Natural killer cell (primary cell): ENCODE measurements around the gene CADM4. TPM values are rescaled to one million over a fixed set of nuclear protein-coding genes. Genes with fewer than 3 reads are reported as not detected.

Source experiments
- ATAC-seq, 3 donors: fragments of 150-1000 bp in 2 of 3; fragments of 200-7000 bp in 1 of 3; cut with Tn5 transposase; 1 replicate in 1 of 3; 2 replicates in 2 of 3; pipeline ENCODE4 v1.10.0; 2021; ENCODE audit warnings: mild to moderate bottlenecking in 2 of 3, moderate library complexity in 2 of 3
- DNase-seq, 2 donors: peaks; one replicate each; pipeline versions ENCODE4 v3.0.0 to v3.0.0-alpha.2; 2013 to 2021; ENCODE audit warnings: mixed read lengths in 1 of 2
- H3K27ac ChIP-seq: one replicate; pipeline ENCODE4 v1.5.1; 2013; ENCODE audit warnings: mild to moderate bottlenecking, low read length
- H3K27me3 ChIP-seq: one replicate; pipeline ENCODE4 v1.6.1; 2013; ENCODE audit warnings: low read length; ENCODE audit not compliant: control insufficient read depth, insufficient read depth
- H3K36me3 ChIP-seq: one replicate; pipeline ENCODE4 v1.6.1; 2013; ENCODE audit warnings: low read length; ENCODE audit not compliant: control insufficient read depth, insufficient read depth
- H3K4me1 ChIP-seq: one replicate; pipeline ENCODE4 v1.6.1; 2013; ENCODE audit warnings: low read length; ENCODE audit not compliant: control insufficient read depth, insufficient read depth
- H3K4me3 ChIP-seq: one replicate; pipeline ENCODE4 v1.5.1; 2013; ENCODE audit warnings: low read length
- H3K9me3 ChIP-seq: one replicate; pipeline ENCODE4 v1.6.1; 2013; ENCODE audit warnings: low read length; ENCODE audit not compliant: control insufficient read depth, insufficient read depth
- H3K27ac Mint-ChIP-seq, 2 donors: one replicate each; pipeline ENCODE4 v1.8.0; 2022; ENCODE audit warnings: mild to moderate bottlenecking in 2 of 2, mixed read lengths in 2 of 2, moderate library complexity in 1 of 2
- H3K27me3 Mint-ChIP-seq, 2 donors: one replicate each; pipeline ENCODE4 v1.8.0; 2022; ENCODE audit warnings: low read depth in 2 of 2, mixed read lengths in 2 of 2
- H3K36me3 Mint-ChIP-seq: one replicate; pipeline ENCODE4 v1.8.0; 2022; ENCODE audit warnings: mixed read lengths
- H3K4me1 Mint-ChIP-seq, 2 donors: one replicate each; pipeline ENCODE4 v1.8.0; 2022; ENCODE audit warnings: mixed read lengths in 2 of 2
- H3K4me3 Mint-ChIP-seq: one replicate; pipeline ENCODE4 v1.8.0; 2022; ENCODE audit warnings: mild to moderate bottlenecking, moderate library complexity, mixed read lengths
- H3K9me3 Mint-ChIP-seq, 2 donors: one replicate each; pipeline ENCODE4 v1.8.0; 2022; ENCODE audit warnings: mixed read lengths in 2 of 2
- WGBS: methylation state at CpG from one replicate; pipeline ENCODE4 v1.1.7; 2013; ENCODE audit warnings: missing lambda C conversion rate; ENCODE audit not compliant: insufficient coverage; 5-methylcytosine and 5-hydroxymethylcytosine counted together
- intact Hi-C: fragments of 100-400 bp; cut with micrococcal nuclease; formaldehyde crosslinking; loops from one replicate; pipeline ENCODE4 v1.14.2; 2022
- total RNA-seq, 4 donors: library from RNA; stranded (reverse); fragments of 120-200 nt in 1 of 4; gene quantifications; one replicate each; pipeline versions ENCODE4 v1.2.3 to v1.2.4, GENCODE V29; 2013 to 2022
- TF ChIP-seq, protein P1 (sequence below): fragments of 200-600 bp; IDR thresholded peaks from one replicate; pipeline ENCODE4 v1.8.0; 2022; ENCODE audit warnings: antibody characterized with exemption

The CADM4 gene
- total RNA-seq, 3 donors from 2014 or later (not counting 1 experiment from before 2014, with no cell fraction given): 0.19 to 0.38 TPM; not detected in 1

- peaks cover 18 to 21% of the 10 kb centered on the region in 2 donors for H3K4me1 Mint-ChIP-seq
- no peaks in the 10 kb centered on the region for H3K36me3 ChIP-seq
- H3K27me3 Mint-ChIP-seq: peaks cover 0 to 6% of the 10 kb centered on the region in 2 donors
- TF ChIP-seq, protein P1, sequence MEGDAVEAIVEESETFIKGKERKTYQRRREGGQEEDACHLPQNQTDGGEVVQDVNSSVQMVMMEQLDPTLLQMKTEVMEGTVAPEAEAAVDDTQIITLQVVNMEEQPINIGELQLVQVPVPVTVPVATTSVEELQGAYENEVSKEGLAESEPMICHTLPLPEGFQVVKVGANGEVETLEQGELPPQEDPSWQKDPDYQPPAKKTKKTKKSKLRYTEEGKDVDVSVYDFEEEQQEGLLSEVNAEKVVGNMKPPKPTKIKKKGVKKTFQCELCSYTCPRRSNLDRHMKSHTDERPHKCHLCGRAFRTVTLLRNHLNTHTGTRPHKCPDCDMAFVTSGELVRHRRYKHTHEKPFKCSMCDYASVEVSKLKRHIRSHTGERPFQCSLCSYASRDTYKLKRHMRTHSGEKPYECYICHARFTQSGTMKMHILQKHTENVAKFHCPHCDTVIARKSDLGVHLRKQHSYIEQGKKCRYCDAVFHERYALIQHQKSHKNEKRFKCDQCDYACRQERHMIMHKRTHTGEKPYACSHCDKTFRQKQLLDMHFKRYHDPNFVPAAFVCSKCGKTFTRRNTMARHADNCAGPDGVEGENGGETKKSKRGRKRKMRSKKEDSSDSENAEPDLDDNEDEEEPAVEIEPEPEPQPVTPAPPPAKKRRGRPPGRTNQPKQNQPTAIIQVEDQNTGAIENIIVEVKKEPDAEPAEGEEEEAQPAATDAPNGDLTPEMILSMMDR: no peak
- peaks cover 26% of the 10 kb centered on the region for H3K4me1 ChIP-seq
- no peak overlapping the region for H3K4me3 ChIP-seq
- no peak overlapping the region for H3K4me3 Mint-ChIP-seq
- intact Hi-C loops: no loop called here
- no peaks in the 10 kb centered on the region for H3K27me3 ChIP-seq
- WGBS: 87% methylated on average over 1 of the region's 2 CpGs
- no peaks in the 10 kb centered on the region for H3K9me3 Mint-ChIP-seq
- H3K27ac Mint-ChIP-seq: peak overlapping the region; percentile 23 to 48
- no peaks in the 10 kb centered on the region for H3K9me3 ChIP-seq
- H3K36me3 Mint-ChIP-seq: no peaks in the 10 kb centered on the region
- DNase-seq (no peak), ATAC-seq (no peak)
- H3K27ac ChIP-seq: no peak overlapping the region
Observed at GRCh38 chr19:43582495-43582894, 57.2 kb downstream of the CADM4 start.

DNA sequence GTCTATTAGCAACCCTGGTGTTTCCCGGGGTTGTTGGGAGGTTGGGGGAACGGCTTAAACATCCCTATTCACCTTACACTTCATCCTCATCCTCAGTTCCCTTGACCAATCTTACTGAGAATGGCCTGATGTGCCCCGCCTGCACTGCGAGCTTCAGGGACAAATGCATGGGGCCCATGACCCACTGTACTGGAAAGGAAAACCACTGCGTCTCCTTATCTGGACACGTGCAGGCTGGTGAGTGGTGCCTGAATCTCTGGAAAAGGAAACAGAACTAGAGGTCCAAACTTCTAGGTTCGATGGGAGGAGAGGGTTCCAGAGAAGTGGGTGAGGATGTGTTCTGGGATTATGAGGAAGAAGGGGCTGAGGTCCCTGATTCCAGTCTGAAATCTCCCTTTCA lies 58.2 kb downstream of the CADM4 start:
- no peak for DNase-seq
- peaks cover 26% of the 10 kb centered on the region for H3K4me1 ChIP-seq
- no peak for ATAC-seq
- Mint-ChIP-seq H3K4me3 (peak overlapping the region; percentile 21), H3K27me3 (peaks cover 0 to 6% of the 10 kb centered on the region in 2 donors), H3K27ac (peak overlapping the region in 1 of 2 donors; percentile 48), H3K4me1 (peaks cover 19 to 24% of the 10 kb centered on the region in 2 donors), H3K9me3 (no peaks in the 10 kb centered on the region), H3K36me3 (no peaks in the 10 kb centered on the region)
- no peaks in the 10 kb centered on the region for H3K36me3 ChIP-seq
- H3K9me3 ChIP-seq: no peaks in the 10 kb centered on the region
- H3K27ac ChIP-seq: no peak overlapping the region
- WGBS: 67% methylated on average over 6 of the region's 7 CpGs
- intact Hi-C loops: no loop called here
- H3K27me3 ChIP-seq: no peaks in the 10 kb centered on the region
- H3K4me3 ChIP-seq: no peak overlapping the region
- TF ChIP-seq, protein P1: no peak

DNA sequence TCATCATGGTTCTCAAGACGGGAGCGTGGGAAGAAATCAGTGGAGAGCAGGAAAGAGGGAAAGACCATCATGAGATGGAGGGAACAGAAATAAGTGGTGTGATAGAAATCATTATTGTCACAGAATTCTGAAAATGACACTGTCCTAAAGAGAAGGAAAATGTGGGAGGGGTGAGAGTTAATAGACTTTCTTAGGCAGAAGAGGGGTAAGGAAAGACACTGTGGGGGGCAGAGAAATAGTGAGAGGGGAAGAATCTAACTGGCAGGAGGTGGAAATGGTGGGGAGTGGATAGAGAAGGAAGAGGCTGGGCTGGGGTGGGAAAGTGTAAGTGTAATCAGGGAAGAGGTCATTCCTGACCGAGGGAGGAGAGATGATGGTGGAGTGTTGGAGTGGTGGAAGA lies 60.9 kb downstream of the CADM4 start:
- peaks cover 0 to 6% of the 10 kb centered on the region in 2 donors for H3K27me3 Mint-ChIP-seq
- TF ChIP-seq, protein P1: no peak
- H3K4me1 Mint-ChIP-seq: peaks cover 23 to 28% of the 10 kb centered on the region in 2 donors
- no peaks in the 10 kb centered on the region for H3K36me3 Mint-ChIP-seq
- H3K4me3 Mint-ChIP-seq: peak overlapping the region; percentile 37
- H3K9me3 Mint-ChIP-seq: no peaks in the 10 kb centered on the region
- Histone ChIP-seq H3K27me3 (no peaks in the 10 kb centered on the region), H3K9me3 (no peaks in the 10 kb centered on the region), H3K27ac (no peak overlapping the region), H3K4me3 (no peak overlapping the region), H3K4me1 (peaks cover 41% of the 10 kb centered on the region), H3K36me3 (no peaks in the 10 kb centered on the region)
- intact Hi-C loops: no loop called here
- no peak for ATAC-seq
- peak overlapping the region in 1 of 2 donors; percentile 23 for H3K27ac Mint-ChIP-seq
- no peak for DNase-seq
- 94% methylated on average over 3 of the region's 3 CpGs for WGBS
